HG02981 (cell line): ENCODE data around the gene NMUR1.
A peak's percentile ranks its signal among the peaks of the same experiment; 100 is the strongest.

Experiments used
- ATAC-seq: cut with Tn5 transposase; IDR thresholded peaks from one replicate; pipeline ENCODE4 v1.9.1; 2021; ENCODE audit warnings: mild to moderate bottlenecking, moderate library complexity; ENCODE audit not compliant: unreplicated experiment

Gene NMUR1

GRCh38 chr2:231554327-231554726, 24.1 kb upstream of the NMUR1 start:
- ATAC-seq: no peak

- ATAC-seq: no peak
Measured at GRCh38 chr2:231552752-231553151, 22.5 kb upstream of the NMUR1 start.

GRCh38 chr2:231549446-231550239, 19.4 kb upstream of the NMUR1 start:
- no peak for ATAC-seq

GRCh38 chr2:231548752-231549151, 18.5 kb upstream of the NMUR1 start:
- ATAC-seq: no peak

GRCh38 chr2:231547315-231548110, 17.3 kb upstream of the NMUR1 start:
- no peak for ATAC-seq

- ATAC-seq: no peak
Measured at GRCh38 chr2:231546014-231546715, 15.9 kb upstream of the NMUR1 start.

GRCh38 chr2:231545105-231545902, 15.1 kb upstream of the NMUR1 start:
- peak; percentile 97 for ATAC-seq

- ATAC-seq: no peak
Measured at GRCh38 chr2:231542136-231542535, 11.9 kb upstream of the NMUR1 start.

- no peak for ATAC-seq
Measured at GRCh38 chr2:231541645-231542044, 11.4 kb upstream of the NMUR1 start.

GRCh38 chr2:231539991-231540390, 9.7 kb upstream of the NMUR1 start:
- no peak for ATAC-seq

GRCh38 chr2:231535961-231536360, 5.7 kb upstream of the NMUR1 start:
- no peak for ATAC-seq

GRCh38 chr2:231533777-231534125, 3.5 kb upstream of the NMUR1 start:
- ATAC-seq: no peak

- ATAC-seq: no peak
Measured at GRCh38 chr2:231533086-231533776, 3.0 kb upstream of the NMUR1 start.

- no peak for ATAC-seq
Measured at GRCh38 chr2:231532756-231533035, 2.5 kb upstream of the NMUR1 start.

GRCh38 chr2:231531883-231532755, 1.9 kb upstream of the NMUR1 start:
- ATAC-seq: no peak

GRCh38 chr2:231531466-231531865, 1.2 kb upstream of the NMUR1 start:
- ATAC-seq: no peak

- no peak for ATAC-seq
Measured at GRCh38 chr2:231528636-231529030, 1.6 kb downstream of the NMUR1 start.

- ATAC-seq: no peak
Measured at GRCh38 chr2:231527955-231528635, 2.1 kb downstream of the NMUR1 start.

- no peak for ATAC-seq
Measured at GRCh38 chr2:231527091-231527395, 3.2 kb downstream of the NMUR1 start.
